Measurements from ENCODE around the gene CIDEB. TPM values are rescaled to one million over a fixed set of nuclear protein-coding genes. Genes with fewer than 3 reads are reported as not detected.

The CIDEB gene
- total RNA-seq, 1 donor from 2014 or later, result 27.4 TPM

- no peak for ATAC-seq
These were observed 39.6 kb downstream of the CIDEB start for GRCh38 chr14:24268225-24268624.

- no peak for ATAC-seq
These were observed 40.3 kb downstream of the CIDEB start for GRCh38 chr14:24267516-24267915.

GRCh38 chr14:24266344-24267244 lies 41.2 kb downstream of the CIDEB start:
- no peak for ATAC-seq

- ATAC-seq, result peak; percentile 77
These were observed 43.5 kb downstream of the CIDEB start for GRCh38 chr14:24264298-24264697.

DNA sequence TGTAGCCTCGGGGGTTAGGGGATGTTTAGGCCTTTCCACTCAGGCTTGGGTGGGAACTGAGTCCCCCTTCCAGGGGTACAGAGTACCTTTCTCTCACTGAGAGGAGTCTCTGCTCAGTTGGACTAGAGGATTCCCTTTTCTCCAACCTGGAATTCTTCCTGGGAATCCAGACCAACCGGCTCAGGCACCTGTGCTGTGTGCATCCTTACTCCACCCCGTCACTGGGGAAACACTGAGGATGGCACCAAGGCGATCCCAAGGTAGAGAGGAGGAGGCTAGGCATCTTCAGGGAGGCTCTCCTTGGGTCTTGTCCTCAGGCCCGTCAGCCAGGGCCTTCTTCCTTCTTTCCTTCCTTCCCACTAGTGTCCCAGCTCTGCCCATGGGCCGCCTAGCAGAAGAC lies 43.9 kb downstream of the CIDEB start:
- ATAC-seq, result peak; percentile 25

DNA sequence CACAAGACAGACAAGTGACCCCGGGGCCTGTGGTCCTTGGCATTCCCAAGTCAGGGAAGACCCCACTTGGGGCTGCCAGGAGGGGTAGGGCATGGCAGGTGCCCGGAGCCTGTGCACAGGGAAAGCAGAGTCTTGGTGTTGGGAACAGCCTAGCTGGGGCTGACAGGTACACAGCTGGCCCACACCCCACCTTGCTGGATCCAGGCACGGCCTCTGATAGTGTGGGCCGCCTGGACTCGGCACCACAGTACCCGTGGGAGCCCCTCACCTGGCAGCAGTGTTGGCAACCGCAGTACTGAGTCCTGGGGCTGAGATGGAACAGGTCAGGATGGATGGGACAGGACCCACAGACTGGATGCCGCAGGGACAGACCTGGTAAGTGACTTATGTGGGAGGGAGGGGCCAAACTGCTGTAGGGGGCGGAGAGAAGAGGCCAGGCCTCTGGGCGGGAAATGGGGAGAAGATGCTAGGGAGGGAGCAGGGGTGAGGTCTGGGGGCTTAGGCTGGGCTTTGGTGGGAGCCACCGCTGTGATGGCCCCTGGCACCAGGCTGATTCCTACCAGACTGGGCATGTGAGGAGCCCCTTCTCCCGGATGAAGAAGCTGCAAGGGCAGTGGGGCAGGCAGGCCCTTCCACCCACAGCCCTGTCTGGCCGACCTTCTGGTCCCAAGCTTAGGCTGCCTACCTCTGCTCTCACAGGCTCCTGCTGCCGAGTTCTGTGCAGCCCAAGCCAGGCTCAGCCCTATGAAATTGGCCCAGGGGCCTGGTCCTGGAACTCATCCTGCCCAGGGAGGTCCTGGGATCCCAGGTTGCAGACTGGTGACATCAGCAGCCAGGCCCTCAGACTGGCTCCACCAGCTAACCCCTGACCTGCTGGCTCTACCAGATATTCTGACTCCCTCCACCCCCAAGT lies 44.7 kb downstream of the CIDEB start, which contains the start of gene TGM1:
TGM1 (minus strand) TSS at position 357 of the 913 bp plus-strand sequence. CDS start 825 bp downstream, outside the sequence.
- ATAC-seq, result peak; percentile 45

GRCh38 chr14:24261969-24262327 lies 45.8 kb downstream of the CIDEB start:
- no peak for ATAC-seq

DNA sequence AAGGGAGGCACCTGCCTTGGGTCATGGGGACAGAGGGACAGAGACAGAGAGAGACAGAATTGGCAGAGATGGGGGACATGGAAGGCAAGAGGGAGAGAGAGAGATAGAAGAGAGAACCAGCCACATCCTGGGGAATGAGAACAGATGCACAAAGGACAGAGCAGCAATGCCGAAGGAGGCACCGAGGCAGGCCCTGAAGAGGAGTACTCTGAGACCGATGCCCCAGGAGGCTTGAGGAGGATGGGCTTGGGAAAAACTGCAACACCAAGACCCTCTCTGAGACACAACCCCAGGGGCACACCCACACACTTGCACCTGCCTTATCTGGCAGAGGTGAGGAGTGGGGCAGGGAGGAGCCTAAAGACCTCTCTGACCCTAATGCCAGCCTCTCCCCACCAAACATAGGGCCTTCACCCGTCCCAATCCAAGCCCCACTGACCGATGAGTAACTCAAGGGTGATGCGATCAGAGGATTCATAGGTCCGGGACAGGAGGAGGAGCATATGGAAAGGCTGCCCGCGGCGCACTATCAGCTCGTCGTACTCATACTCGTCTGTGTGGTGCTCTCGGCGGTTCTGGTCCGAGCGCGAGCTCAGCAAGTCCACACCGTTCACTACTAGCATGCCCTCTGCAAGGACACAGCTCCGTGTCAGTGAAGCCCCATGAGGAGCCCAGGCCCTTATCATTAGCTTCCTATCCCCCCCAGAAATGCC lies 46.4 kb downstream of the CIDEB start:
- no peak for ATAC-seq

GRCh38 chr14:24260780-24261157 lies 47.0 kb downstream of the CIDEB start:
- ATAC-seq, result no peak

GRCh38 chr14:24260026-24260779 lies 47.6 kb downstream of the CIDEB start:
- ATAC-seq, result no peak

- peak; percentile 14 for ATAC-seq
These were observed 48.3 kb downstream of the CIDEB start for GRCh38 chr14:24259282-24260025.

- ATAC-seq, result no peak
These were observed 49.1 kb downstream of the CIDEB start for GRCh38 chr14:24258548-24259265.

DNA sequence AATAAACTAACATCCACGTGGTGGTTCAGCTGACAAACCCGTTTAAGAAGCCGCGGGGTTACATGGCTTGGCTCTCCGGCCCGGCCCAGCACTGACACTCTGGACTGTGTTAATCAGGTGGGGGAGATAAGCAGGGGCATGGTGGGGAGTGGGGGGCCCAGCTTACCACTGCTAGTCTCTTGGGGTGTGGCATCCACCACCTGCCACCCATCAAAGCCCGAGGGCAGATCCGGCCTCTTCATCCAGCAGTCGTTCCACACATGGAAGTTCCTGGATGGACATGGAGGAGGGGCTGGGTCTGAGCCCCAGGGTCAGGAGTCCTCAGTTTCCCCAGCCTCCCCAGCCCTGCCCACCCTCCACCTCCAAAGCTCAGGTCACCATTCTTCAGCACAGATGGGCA lies 49.7 kb downstream of the CIDEB start:
- no peak for ATAC-seq

- ATAC-seq, result no peak
These were observed 50.8 kb downstream of the CIDEB start for GRCh38 chr14:24256960-24257359.

- no peak for ATAC-seq
These were observed 51.7 kb downstream of the CIDEB start for GRCh38 chr14:24255931-24256711.

DNA sequence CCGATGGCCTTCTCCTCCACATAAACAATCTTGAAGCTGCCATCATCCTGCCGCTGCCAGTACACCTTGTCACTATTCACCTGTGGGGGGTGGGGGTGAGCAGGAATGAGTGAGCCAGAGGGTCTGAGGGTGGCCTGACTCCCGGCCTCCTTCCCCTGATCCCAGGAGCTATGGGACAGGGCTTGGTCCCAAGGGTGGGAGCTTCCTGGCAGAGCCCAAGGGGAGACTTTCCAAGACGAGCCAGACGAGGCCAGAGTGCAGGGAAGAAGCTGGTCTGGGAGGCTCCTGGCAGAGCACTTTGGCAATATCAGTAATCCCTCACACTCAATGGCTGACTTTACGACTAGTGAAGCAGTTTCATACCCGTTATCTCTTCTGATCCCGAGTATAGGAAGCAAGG lies 52.3 kb downstream of the CIDEB start:
- no peak for ATAC-seq

All from esophagus mucosa (tissue), 1 donor.